Upper lobe of left lung (tissue), 6 donors: Measurements from ENCODE around the gene MYH9. TPM values are rescaled to one million over a fixed set of nuclear protein-coding genes. Genes with fewer than 3 reads are reported as not detected.
A peak's percentile ranks its signal among the peaks of the same experiment; 100 is the strongest.

Source experiments
- ATAC-seq, 2 donors: fragments of 200-7000 bp; cut with Tn5 transposase; one replicate each; pipeline ENCODE4 v1.9.1; 2022; ENCODE audit warnings: mild to moderate bottlenecking in 2 of 2, moderate library complexity in 2 of 2; ENCODE audit not compliant: low FRiP score in 2 of 2
- DNase-seq, 2 donors: peaks; one replicate each; pipeline ENCODE4 v3.0.0-alpha.2; 2019 to 2020
- H3K27ac ChIP-seq, 4 donors: fragments of 200-600 bp; sonication (generic); one replicate each; pipeline ENCODE4 v1.5.1; 2016 to 2019
- H3K27me3 ChIP-seq, 4 donors: fragments of 200-600 bp; sonication (generic); one replicate each; pipeline ENCODE4 v1.5.1; 2017 to 2019
- H3K36me3 ChIP-seq, 4 donors: fragments of 200-600 bp; sonication (generic); one replicate each; pipeline ENCODE4 v1.5.1; 2016 to 2019
- H3K4me1 ChIP-seq, 4 donors: fragments of 200-600 bp; sonication (generic); one replicate each; pipeline ENCODE4 v1.5.1; 2018 to 2019
- H3K4me3 ChIP-seq, 4 donors: fragments of 200-600 bp; sonication (generic); one replicate each; pipeline ENCODE4 v1.5.1; 2017 to 2019; ENCODE audit warnings: mild to moderate bottlenecking in 2 of 4, moderate library complexity in 1 of 4
- H3K9me3 ChIP-seq, 4 donors: fragments of 200-600 bp; sonication (generic); one replicate each; pipeline ENCODE4 v1.5.1; 2018 to 2019
- EP300 ChIP-seq, 4 donors: sonication (generic); formaldehyde crosslinking; IDR thresholded peaks; one replicate each; pipeline ENCODE4 v1.5.1; 2017; ENCODE audit warnings: antibody characterized with exemption in 4 of 4, control low read depth in 2 of 4
- POLR2A ChIP-seq, 4 donors: fragments of 450-650 bp; IDR thresholded peaks; one replicate each; pipeline ENCODE4 v1.5.1; 2016 to 2017; ENCODE audit warnings: antibody characterized with exemption in 4 of 4, mild to moderate bottlenecking in 2 of 4
- POLR2AphosphoS5 ChIP-seq, 2 donors: sonication (generic); formaldehyde crosslinking; IDR thresholded peaks; one replicate each; pipeline ENCODE4 v1.5.1; 2017; ENCODE audit warnings: antibody characterized with exemption in 2 of 2
- WGBS, 2 donors: methylation state at CpG; one replicate each; pipeline ENCODE4 v1.1.5; 2017 to 2018; 5-methylcytosine and 5-hydroxymethylcytosine counted together
- total RNA-seq, 6 donors: library from RNA; depleted of rRNA in 4 of 6; stranded (reverse); fragments of >200 nt in 4 of 6; gene quantifications; one replicate each; pipeline versions ENCODE4 v1.1.0 to v1.2.1, GENCODE V29; 2016 to 2021
- TF ChIP-seq, protein P1 (sequence below), 6 experiments: fragments of 450-650 bp in 4 of 6; fragments of 200-600 bp in 2 of 6; sonication (generic) in 2 of 6; IDR thresholded peaks; one replicate each; pipeline ENCODE4 v1.5.1; 2016 to 2019; ENCODE audit warnings: antibody characterized with exemption in 6 of 6
- donor health status: DM: no; HTN: no; CAD: no; lungs with moderate emphysema.
- donor health status: DM: no; HTN: yes; CAD: no; lungs with severe emphysema.

The MYH9 gene
- total RNA-seq, 6 donors from 2014 or later, result 486 to 925 (median 599) TPM

DNA sequence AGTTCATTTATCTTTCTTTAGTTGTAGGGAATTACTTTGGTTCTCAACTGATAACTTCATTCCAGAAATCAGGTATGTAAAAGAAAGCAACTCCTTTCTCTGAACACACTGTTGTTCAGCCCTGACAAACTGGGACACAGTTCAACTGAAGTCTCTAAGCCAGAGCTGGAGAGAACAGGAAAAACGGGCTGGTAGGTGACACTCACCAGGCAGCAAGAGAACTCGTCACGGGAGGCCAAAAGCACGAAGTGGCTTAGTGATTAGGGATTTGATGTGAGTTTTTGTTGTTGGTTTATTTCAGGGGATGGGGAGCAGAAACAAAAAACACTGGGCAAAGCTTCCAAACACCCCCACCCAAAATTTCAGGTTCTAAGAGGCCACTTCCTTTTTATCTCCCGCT lies 54.1 kb downstream of the MYH9 start:
- ATAC-seq, result no peak
- Histone ChIP-seq H3K27ac (peak overlapping the region; percentile 88 to 91 (median 89)), H3K36me3 (peaks cover 6 to 76% (median 38%) of the 10 kb centered on the region in 4 donors), H3K27me3 (no peaks in the 10 kb centered on the region), H3K4me1 (peaks cover 98 to 100% (median 99%) of the 10 kb centered on the region in 4 donors), H3K9me3 (no peaks in the 10 kb centered on the region), H3K4me3 (no peak overlapping the region)
- TF ChIP-seq EP300 (IDR thresholded peaks at IDR 0.05) (no peak), POLR2AphosphoS5 (IDR thresholded peaks at IDR 0.05) (no peak), POLR2A (IDR thresholded peaks at IDR 0.05) (no peak)
- TF ChIP-seq, protein P1, sequence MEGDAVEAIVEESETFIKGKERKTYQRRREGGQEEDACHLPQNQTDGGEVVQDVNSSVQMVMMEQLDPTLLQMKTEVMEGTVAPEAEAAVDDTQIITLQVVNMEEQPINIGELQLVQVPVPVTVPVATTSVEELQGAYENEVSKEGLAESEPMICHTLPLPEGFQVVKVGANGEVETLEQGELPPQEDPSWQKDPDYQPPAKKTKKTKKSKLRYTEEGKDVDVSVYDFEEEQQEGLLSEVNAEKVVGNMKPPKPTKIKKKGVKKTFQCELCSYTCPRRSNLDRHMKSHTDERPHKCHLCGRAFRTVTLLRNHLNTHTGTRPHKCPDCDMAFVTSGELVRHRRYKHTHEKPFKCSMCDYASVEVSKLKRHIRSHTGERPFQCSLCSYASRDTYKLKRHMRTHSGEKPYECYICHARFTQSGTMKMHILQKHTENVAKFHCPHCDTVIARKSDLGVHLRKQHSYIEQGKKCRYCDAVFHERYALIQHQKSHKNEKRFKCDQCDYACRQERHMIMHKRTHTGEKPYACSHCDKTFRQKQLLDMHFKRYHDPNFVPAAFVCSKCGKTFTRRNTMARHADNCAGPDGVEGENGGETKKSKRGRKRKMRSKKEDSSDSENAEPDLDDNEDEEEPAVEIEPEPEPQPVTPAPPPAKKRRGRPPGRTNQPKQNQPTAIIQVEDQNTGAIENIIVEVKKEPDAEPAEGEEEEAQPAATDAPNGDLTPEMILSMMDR (IDR thresholded peaks at IDR 0.05), result no peak
- WGBS, 2 donors, result 27 to 41% methylated on average over 5 of the region's 5 CpGs
- DNase-seq, result peak in 1 of 2 donors; percentile 59

- no peak for ATAC-seq
- H3K4me3 ChIP-seq, result peak overlapping the region in 1 of 4 donors; percentile 29
- 28 to 35% methylated on average over 12 to 13 of the region's 13 CpGs for WGBS, 2 donors
- peaks cover 6 to 75% (median 33%) of the 10 kb centered on the region in 4 donors for H3K36me3 ChIP-seq
- TF ChIP-seq, protein P1 (IDR thresholded peaks at IDR 0.05), result no peak
- TF ChIP-seq POLR2AphosphoS5 (IDR thresholded peaks at IDR 0.05), result peak; percentile 25 to 32
- TF ChIP-seq POLR2A (IDR thresholded peaks at IDR 0.05), result peak in 1 of 4 donors; percentile 5
- no peak for TF ChIP-seq EP300 (IDR thresholded peaks at IDR 0.05)
- H3K4me1 ChIP-seq, result peaks cover 99 to 100% (median 100%) of the 10 kb centered on the region in 4 donors
- peak in 1 of 2 donors; percentile 73 for DNase-seq
- H3K27me3 ChIP-seq, result no peaks in the 10 kb centered on the region
- peak overlapping the region; percentile 88 to 91 (median 89) for H3K27ac ChIP-seq
- H3K9me3 ChIP-seq, result no peaks in the 10 kb centered on the region
Measured at GRCh38 chr22:36332623-36333332, 55.0 kb downstream of the MYH9 start.

GRCh38 chr22:36331912-36332622 lies 55.7 kb downstream of the MYH9 start:
- Histone ChIP-seq H3K9me3 (no peaks in the 10 kb centered on the region), H3K4me3 (peak overlapping the region in 2 of 4 donors; percentile 2 to 29), H3K4me1 (peaks cover 98 to 100% (median 100%) of the 10 kb centered on the region in 4 donors), H3K36me3 (peaks cover 6 to 75% (median 37%) of the 10 kb centered on the region in 4 donors), H3K27ac (peak overlapping the region; percentile 88 to 91 (median 89)), H3K27me3 (no peaks in the 10 kb centered on the region)
- DNase-seq (peak in 1 of 2 donors; percentile 82), ATAC-seq (peak; percentile 1 to 58)
- peak; percentile 76 to 79 for TF ChIP-seq POLR2AphosphoS5 (IDR thresholded peaks at IDR 0.05)
- TF ChIP-seq, protein P1 (IDR thresholded peaks at IDR 0.05), result no peak
- TF ChIP-seq POLR2A (IDR thresholded peaks at IDR 0.05), result peak in 1 of 4 donors; percentile 7
- TF ChIP-seq EP300 (IDR thresholded peaks at IDR 0.05), result peak in 2 of 4 donors; percentile 66 to 88
- 20 to 38% methylated on average over 9 to 12 of the region's 15 CpGs for WGBS, 2 donors

DNA sequence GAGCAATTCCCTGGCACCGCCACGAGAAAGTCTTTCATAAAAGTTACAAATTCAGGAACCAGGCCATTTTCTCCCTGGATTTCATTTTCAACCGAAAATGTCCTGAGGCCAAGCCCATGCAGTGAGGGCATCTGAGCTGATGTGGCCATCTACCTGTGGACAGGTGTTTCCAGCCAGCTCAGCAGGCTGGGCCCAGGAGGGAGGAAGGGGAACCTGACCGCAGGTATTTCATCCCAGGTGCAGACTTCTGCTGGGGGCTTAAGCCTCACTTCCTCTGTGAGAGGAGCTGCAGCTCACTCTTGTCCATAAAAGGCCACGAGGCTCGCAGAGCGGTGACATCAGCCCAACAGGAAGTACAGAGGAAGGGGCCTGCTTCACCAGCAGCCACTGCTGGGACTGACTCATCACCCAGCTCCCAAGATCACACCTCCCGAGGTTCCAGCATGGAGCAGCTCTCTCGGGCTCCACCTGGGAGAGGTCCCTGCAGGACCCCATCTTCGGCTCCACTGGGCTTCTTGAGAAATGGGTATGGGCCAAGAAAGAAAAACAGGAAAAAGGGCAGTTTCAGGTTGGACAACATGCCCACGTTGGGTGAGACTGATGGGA lies 56.4 kb downstream of the MYH9 start:
- H3K4me1 ChIP-seq, result peaks cover 98 to 100% (median 99%) of the 10 kb centered on the region in 4 donors
- peak overlapping the region in 3 of 4 donors; percentile 2 to 29 (median 8) for H3K4me3 ChIP-seq
- ATAC-seq, result peak; percentile 67 to 83
- TF ChIP-seq POLR2A (IDR thresholded peaks at IDR 0.05) (peak in 1 of 4 donors; percentile 53), EP300 (IDR thresholded peaks at IDR 0.05) (peak in 2 of 4 donors; percentile 74 to 81), POLR2AphosphoS5 (IDR thresholded peaks at IDR 0.05) (peak; percentile 81 to 88)
- TF ChIP-seq, protein P1 (IDR thresholded peaks at IDR 0.05), result peak in 1 of 6 experiments; percentile 6
- peak overlapping the region; percentile 88 to 91 (median 89) for H3K27ac ChIP-seq
- no peaks in the 10 kb centered on the region for H3K9me3 ChIP-seq
- 16 to 18% methylated on average over 8 to 11 of the region's 11 CpGs for WGBS, 2 donors
- peaks cover 6 to 75% (median 37%) of the 10 kb centered on the region in 4 donors for H3K36me3 ChIP-seq
- no peaks in the 10 kb centered on the region for H3K27me3 ChIP-seq
- DNase-seq, result peak in 1 of 2 donors; percentile 95
